Measurements from ENCODE around the gene TP63. TPM values are rescaled to one million over a fixed set of nuclear protein-coding genes. Genes with fewer than 3 reads are reported as not detected.

Gene TP63
- total and polyA plus RNA-seq, 2 donors (not counting 3 experiments of a cell fraction or from before 2014, with no cell fraction given): not detected

DNA sequence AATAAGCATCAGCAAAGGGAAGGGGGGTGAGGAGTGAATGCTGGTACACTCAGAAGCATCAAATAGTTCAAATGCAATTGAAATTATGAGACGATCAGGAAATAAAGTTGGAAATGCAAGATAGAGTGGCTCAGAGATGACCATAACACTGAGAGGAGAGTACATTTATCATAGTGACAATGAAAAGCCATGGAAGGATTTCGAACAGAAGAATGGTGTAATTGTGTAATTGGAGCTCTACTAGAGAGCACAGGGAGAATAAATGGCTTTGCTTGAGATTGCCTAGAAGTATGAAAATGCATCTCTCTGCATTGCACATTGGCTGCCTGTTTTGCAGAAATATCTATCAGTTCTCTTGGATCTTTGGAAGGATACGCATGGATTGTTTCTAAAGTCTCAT lies 163.3 kb downstream of the TP63 start:
- no peak overlapping the region for H2AFZ ChIP-seq (ENCODE audit: low read depth, low read length)
- TF ChIP-seq POLR2AphosphoS5 (IDR thresholded peaks at IDR 0.05; ENCODE audit: insufficient read depth, low read depth, low read length) (no peak), GATA2 (IDR thresholded peaks at IDR 0.05; ENCODE audit: insufficient read depth, insufficient read length, low read depth, low read length) (no peak), FOS (IDR thresholded peaks at IDR 0.05; ENCODE audit: borderline replicate concordance, insufficient read depth, low read length) (no peak), MYC (IDR thresholded peaks at IDR 0.05; ENCODE audit: low read depth, low read length) (no peak), CTCF (IDR thresholded peaks at IDR 0.05; ENCODE audit: extremely low read depth in 1 of 2, insufficient read depth in 1 of 2, low read depth in 1 of 2, low read length in 2 of 2) (no peak), JUN (IDR thresholded peaks at IDR 0.05; ENCODE audit: borderline replicate concordance, insufficient read depth, insufficient read length, low read depth) (no peak), POLR2A (IDR thresholded peaks at IDR 0.05; ENCODE audit: low read depth, low read length) (no peak), EZH2 (IDR thresholded peaks at IDR 0.05; ENCODE audit: borderline replicate concordance, low read depth, low read length, severe bottlenecking) (no peak)
- TF ChIP-seq, protein P1, sequence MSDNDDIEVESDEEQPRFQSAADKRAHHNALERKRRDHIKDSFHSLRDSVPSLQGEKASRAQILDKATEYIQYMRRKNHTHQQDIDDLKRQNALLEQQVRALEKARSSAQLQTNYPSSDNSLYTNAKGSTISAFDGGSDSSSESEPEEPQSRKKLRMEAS (IDR thresholded peaks at IDR 0.05; ENCODE audit: insufficient read depth, insufficient read length): no peak
- no peak overlapping the region for H3K4me2 ChIP-seq (ENCODE audit: insufficient read depth, low read length)
- H3K4me1 ChIP-seq (ENCODE audit: control insufficient read depth, extremely low read depth, insufficient read depth, low read length): peaks cover 17% of the 10 kb centered on the region
- H3K4me3 ChIP-seq (replicated peaks in 1 of 3; ENCODE audit: insufficient read depth in 1 of 3, low read depth in 1 of 3, low read length in 3 of 3): no peak overlapping the region
- H3K79me2 ChIP-seq (ENCODE audit: control insufficient read depth, insufficient read depth, low read length): no peaks in the 10 kb centered on the region
- H3K36me3 ChIP-seq (ENCODE audit: control insufficient read depth in 2 of 2, extremely low read depth in 1 of 2, insufficient read depth in 2 of 2, low read length in 2 of 2): no peaks in the 10 kb centered on the region
- FAIRE-seq (no peak), DNase-seq (ENCODE audit: low read depth, low spot score) (no peak)
- no peaks in the 10 kb centered on the region for H3K9me1 ChIP-seq (replicated peaks; ENCODE audit: control insufficient read depth, extremely low read depth, insufficient read depth, low read length)
- dilution Hi-C loops (cut with MboI; ENCODE audit: extremely low pct_ligation_motif_present, low sequenced_read_pairs) (no loop called here), intact Hi-C loops (cut with micrococcal nuclease) (loop anchor here (5.0 kb wide), 1 partner anchor 143 kb away; no protein-coding TSS in a partner anchor)
- H3K9me3 ChIP-seq (replicated peaks; ENCODE audit: control insufficient read depth, insufficient read depth, low read length): no peaks in the 10 kb centered on the region
- no TSS peak for BruUV-seq (replicated peaks)
- no peaks in the 10 kb centered on the region for H3K27me3 ChIP-seq (ENCODE audit: control insufficient read depth in 2 of 2, insufficient read depth in 2 of 2, low read length in 2 of 2)
- H3K9ac ChIP-seq (replicated peaks; ENCODE audit: extremely low read depth, insufficient read depth, low read length): no peak overlapping the region
- CTCF ChIA-PET: no interaction called here
- no peaks in the 10 kb centered on the region for H4K20me1 ChIP-seq (replicated peaks; ENCODE audit: control insufficient read depth, extremely low read depth, insufficient read depth, low read length)
- no peak overlapping the region for H3K27ac ChIP-seq (ENCODE audit: insufficient read depth, low read depth, low read length)
- POLR2A ChIA-PET: no interaction called here

Data from endothelial cell of umbilical vein (primary cell).